Stimulated activated CD4-positive, alpha-beta T cell treated with anti-CD3 and anti-CD28 coated beads, TNF-alpha, amount 100 ng/mL, for 4 hours (primary cell): ENCODE results near the gene SPRTN.

Source experiments
- DNase-seq, 3 experiments: peaks; one replicate each; pipeline ENCODE4 v3.0.0-alpha.2; 2020; ENCODE audit warnings: low read depth in 3 of 3

The SPRTN gene, protein sequence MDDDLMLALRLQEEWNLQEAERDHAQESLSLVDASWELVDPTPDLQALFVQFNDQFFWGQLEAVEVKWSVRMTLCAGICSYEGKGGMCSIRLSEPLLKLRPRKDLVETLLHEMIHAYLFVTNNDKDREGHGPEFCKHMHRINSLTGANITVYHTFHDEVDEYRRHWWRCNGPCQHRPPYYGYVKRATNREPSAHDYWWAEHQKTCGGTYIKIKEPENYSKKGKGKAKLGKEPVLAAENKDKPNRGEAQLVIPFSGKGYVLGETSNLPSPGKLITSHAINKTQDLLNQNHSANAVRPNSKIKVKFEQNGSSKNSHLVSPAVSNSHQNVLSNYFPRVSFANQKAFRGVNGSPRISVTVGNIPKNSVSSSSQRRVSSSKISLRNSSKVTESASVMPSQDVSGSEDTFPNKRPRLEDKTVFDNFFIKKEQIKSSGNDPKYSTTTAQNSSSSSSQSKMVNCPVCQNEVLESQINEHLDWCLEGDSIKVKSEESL

DNA sequence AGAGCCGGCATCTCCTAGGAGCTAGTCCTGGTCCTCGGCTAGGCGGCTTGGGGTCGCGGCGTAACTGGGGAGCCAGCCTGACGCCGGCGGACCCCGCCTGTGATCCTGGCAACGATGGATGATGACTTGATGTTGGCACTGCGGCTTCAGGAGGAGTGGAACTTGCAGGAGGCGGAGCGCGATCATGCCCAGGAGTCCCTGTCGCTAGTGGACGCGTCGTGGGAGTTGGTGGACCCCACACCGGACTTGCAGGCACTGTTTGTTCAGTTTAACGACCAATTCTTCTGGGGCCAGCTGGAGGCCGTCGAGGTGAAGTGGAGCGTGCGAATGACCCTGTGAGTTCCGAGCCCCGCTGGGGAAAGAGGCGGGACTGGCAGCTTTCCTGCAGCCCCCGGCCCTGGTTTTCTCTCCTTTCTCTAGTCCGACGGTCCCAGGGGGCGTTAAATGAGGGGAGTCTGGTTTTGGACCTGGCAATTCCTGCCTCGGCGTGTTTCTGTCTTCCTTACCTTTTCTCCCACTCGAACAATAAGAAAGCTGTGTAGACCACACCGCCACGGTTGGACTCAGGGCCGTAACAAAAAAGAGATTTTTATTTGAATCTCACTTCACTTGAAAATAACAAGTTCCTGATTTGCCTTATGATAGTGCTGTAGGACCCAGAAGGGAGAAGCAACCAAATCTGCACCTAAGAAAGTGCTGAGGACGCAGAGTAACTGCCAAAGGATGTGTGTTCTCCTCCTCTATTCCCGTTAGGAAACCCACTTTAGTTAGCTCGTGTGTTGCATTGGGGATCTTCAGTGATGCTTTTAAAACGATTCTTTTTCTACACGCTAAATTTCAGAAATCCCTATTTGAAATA, at the start of gene SPRTN:
Gene SPRTN, plus strand, starts transcription at position 24 of the 859 bp plus-strand sequence. Its CDS starts 91 bp downstream, at position 115.
- DNase-seq: no peak

DNA sequence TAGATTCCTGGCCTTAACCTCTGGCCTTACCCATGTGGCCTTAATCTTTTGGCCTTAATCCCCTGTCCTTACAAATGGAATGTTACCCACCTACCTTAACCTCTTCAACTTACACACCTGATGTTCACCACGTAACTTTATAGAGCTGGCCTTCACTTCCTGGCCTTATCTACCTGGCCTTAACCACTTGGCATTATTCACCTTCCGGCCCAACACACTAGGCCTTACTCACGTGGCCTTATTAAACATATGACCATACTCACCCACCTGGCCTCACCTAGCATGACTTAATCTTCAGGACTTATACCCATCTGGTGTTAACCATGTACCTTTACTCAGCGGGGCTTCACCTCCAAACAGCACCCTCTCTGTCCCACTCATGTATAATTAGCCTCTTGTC, 42.2 kb upstream of the SPRTN start:
- DNase-seq: no peak

DNA sequence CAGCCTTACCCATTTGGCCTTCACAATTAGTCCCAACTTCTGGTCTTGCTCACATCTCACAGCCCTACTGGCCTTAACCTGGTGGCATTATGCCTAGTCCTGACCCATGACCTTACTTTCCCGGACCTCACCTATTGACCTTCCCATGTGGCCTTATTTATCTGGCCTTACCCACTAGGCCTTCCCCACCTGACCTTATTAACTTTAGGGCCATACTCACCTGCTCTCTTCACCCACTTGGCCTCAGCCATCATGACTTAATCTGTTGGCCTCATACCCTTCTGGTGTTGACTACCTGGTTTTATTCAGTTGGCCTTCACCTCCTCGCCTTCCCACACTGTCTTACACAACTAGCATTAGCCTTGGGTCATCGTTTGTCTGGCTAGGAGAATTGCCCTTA, 36.1 kb upstream of the SPRTN start:
- DNase-seq: no peak

DNA sequence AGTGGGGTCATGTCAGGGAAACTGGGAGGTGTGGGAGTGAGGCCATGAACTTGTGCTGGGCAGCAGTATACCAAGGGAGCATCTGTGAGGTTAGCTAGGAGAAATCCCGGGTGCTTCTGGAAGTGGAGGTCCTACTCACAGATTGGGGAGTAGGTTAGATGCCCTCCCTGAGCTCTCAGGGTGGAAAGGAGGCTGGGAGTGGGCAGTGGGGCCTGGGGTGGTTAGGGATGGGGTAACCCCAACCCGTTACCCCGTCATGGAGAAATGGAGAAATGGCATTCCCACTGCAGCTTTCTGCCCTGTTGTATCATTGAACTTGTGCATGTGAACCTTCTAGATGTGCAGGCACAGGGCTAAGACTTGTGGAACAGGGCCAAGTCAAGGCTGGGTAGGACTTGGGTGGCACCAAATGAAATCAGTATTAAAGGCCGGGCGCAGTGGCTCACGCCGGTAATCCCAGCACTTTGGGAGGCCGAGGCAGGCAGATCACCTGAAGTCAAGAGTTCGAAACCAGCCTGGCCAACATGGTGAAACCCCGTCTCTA, 27.6 kb upstream of the SPRTN start:
- no peak for DNase-seq

DNA sequence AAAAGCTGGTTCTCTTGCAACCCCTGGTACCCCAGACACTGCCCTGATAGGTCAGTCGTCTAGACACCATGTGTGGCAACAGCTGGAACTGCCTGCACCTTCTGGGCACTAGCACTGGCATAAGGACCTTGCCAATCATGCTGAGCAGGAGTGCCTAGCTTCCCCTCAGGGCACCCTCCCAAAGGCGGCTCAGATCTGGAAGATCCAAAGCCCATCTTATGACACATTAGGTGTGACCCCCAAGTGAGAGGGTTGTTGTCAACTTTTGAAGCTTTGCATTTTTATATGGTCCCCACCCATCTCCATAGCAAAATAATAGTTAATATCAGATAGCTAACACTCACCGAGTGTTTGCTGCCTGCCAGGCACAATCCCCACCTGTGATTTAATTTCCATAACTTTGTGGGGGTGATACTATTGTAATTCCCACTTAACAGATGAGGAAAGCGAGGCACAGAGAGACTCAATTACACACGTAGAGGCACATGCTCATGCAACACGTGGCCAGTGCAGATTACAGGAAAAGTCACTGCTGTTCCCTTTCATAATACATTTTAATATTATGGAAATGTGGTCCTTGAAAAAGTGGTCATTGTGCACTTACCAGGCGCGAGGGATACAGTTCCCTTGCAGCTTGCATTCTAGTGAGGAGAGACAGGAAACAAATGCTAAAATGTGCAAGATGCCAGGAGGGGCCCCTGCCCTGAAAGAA, 26.2 kb upstream of the SPRTN start:
- no peak for DNase-seq

DNA sequence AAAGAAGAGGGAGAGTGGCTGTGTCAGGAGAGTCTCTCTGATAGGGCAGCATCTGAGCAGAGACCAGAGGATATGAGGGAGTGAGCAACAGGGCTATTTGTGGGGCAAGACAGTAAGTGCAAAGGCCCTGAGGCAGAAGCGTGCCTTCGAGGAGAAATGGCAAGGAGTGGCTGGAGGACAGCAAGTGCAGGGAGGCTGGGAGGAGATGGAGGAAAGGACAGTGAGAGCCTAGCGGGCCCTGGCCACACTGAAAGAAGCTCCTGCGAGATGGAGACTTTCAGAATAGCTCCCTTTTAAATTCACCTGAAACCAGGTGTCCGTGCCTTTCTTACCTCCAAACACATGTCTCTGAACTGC, 25.7 kb upstream of the SPRTN start:
- DNase-seq: no peak

DNA sequence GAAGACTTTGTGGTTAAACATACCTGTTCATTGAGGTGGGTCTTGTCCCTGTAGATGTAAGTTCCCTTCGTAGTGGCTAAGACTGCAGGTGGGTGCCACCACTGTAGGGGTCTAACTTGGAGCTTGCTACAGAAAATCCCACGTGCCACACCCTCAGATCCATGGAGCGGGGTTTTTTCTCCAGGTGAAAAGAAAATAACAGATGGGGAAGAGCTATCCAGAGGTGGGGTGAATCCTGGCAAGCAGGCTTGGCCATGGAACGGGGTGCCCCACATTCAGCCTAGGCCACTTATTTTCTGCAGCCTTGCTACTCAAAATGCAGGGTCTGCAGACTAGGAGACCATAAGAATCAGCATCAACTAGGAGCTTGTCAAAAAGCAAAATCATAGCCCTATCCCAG, 24.4 kb upstream of the SPRTN start:
- no peak for DNase-seq

DNA sequence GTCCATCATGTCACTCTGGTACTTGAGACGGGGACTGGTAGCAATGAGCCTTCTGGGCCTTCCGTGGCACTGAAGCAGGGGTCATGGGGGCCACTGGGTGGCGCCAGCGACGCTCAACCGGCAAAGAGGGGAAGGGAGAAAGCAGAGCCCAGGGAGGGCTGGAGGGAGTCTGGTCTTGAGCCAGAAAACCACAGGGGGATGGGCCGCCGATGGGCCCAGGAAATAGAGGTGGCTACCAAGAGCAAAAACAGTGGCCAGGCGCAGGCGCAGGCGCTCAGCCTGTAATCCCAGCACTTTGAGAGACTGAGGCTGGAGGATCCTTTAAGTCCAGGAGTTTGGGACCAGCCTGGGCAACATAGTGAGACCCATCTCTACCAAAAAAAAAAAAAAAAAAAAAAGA, 22.2 kb upstream of the SPRTN start:
- DNase-seq: peak in 1 of 3 experiments; percentile 7

DNA sequence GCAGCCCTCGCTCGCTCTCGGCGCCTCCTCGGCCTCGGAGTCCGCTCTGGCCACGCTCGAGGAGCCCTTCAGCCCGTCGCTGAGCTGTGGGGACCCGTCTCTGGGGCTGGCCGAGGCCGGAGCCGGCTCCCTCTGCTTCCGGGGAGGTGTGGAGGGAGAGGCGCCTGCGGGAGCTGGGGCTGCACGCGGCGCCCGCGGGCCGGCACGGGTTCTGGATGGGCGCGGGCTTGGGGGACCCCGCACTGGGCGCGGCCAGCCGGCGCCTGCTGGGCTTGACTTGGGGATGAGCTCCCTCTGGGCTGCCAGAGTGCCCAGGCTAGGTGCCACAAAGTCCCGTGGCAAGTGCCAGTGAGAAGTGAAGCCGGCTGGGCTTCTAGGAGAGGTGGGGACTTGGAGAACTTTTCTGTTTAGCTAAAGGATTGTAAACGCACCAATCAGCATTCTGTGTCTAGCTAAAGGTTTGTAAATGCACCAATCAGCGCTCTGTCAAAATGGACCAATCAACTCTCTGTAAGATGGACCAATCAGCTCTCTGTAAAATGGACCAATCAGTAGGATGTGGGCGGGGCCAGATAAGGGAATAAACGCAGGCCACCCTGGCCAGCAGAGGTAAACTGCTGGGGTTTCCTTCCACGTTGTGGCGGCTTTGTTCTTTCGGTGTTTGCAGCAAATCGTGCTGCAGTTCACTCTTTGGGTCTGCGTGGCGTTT, 20.6 kb upstream of the SPRTN start:
- no peak for DNase-seq

DNA sequence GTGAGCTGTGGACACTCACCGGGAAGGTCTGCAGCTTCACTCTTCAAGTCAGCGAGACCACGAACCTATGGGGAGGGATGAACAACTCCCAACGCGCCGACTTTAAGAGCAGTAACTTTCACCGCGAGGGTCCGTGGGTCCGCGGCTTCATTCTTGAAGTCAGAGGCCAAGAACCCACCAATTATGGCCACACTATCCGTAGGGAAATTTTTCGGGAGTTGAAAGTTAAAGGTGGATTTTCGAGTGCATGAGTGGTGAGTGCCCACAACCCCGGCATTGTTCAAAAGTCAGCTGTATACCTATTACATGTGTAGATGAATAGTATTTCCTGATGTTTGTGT, 20.1 kb upstream of the SPRTN start:
- DNase-seq: no peak

DNA sequence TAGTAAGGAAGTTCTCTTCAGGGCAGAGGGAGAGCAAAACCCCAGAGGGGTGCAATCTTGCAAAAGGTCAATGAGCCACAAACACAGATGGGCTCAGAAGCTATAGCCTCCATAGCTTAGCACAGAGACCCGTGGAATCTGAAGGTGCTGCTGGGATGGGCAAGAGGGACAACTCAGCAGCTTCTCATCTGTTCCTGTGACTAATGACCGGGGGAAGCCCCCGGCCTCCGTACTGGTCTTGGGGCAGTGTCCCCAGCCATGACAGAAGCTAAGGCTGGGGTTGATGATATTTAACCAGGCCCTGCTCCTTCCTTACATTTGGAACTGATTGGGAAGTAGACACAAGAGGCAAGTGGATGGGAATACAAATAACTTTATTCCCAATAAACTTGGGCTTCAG, 19.5 kb upstream of the SPRTN start:
- no peak for DNase-seq

DNA sequence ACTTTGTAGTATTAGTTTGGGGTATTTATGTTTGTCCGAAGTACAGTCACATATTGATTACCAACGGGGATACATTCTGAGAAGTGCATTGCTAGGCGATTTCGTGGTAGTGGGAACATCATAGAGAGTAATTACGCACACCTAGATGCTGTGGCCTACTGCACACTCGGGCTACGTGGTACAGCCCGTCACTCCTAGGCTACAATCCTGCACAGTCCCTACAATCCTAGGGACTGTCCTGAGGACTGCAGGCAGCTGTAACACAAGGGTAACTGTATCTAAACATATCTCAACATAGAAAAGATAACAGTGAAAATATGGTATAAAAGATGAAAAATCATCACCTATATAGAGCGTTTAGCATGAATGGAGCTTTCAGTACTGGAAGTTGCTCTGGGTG, 19.0 kb upstream of the SPRTN start:
- no peak for DNase-seq

DNA sequence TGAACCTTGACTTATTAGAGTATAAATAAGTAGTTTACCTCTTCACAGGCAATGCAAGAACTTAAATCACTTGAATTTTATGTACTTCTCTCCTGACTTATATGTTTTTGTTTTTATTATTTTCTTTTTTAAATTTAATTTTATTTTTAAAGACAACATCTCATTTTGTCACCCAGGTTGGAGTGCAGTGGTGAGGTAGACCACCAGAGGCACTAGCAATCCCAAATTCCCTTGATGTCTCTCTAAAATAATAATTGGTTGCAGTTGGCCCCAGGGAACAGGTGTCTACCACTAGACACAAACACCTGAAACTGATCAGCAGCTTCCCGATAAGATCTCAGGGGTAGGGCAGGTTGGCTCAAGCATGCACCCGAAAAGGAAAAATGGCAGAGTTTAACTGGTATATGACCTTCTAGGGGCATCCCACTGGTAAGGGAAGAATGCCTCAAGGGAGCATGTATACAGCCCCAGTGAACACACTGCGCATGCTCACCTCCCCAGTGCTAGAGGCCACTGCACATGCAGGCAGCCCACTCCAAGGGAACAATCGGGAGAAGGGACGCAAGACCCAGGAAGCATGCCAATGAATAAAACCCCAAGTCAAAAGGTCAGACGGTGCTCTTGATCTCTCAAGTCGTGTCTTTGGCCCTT, 15.1 kb upstream of the SPRTN start:
- DNase-seq: no peak

DNA sequence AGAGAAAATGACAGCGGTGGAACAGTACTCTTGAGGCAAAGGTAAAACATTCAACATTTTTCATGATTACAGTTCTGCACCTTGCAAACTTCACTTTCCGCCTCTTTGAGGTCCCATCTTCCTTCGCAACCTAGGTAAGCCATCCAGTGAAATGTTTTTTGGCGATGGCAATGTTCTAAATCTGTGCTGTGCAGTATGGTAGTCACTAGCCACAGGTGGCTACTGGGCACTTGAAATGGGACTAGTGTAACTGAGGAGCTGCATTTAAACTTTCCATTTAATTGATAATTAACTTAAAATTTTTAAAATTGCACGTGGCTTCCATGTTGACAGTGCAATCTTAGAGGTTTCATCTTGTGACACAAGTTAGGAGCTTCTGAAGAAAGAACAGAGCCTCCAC, 13.4 kb upstream of the SPRTN start:
- no peak for DNase-seq

DNA sequence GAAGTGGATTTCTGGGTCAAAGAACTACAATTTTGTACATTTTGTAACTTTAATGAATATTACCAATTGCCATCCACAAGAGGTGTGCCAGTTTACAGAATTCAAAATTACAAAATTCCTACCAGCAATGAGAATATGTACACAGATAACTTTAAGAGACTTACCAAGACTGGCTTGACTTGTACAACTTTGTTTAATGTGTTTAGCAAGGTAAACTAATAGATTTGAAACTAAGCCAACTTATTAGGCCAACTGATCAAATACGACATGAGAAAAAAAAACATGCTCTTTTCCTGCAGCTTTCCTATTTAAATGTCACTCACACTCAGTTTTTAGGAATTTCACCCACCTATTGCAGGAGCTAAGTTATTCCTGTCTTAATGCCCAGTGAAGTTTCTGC, 11.8 kb upstream of the SPRTN start:
- DNase-seq: no peak

DNA sequence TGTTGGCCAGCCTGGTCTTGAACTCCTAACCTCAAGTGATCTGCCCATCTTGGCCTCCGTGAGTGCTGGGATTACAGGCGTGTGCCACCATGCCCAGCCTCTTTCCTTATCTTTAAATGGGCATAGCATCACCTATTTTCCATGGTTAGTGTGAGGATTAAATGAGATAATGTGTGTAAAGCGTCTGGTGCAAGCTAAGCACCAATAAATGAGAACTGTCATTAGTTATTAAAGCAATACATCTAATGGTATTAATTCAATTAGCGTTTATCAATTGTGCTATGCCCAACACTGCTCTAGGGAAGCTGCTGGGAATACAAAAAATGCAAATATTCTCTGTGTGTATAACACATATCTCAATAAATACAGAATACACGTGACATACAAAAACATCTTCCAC, 10.5 kb upstream of the SPRTN start:
- no peak for DNase-seq

DNA sequence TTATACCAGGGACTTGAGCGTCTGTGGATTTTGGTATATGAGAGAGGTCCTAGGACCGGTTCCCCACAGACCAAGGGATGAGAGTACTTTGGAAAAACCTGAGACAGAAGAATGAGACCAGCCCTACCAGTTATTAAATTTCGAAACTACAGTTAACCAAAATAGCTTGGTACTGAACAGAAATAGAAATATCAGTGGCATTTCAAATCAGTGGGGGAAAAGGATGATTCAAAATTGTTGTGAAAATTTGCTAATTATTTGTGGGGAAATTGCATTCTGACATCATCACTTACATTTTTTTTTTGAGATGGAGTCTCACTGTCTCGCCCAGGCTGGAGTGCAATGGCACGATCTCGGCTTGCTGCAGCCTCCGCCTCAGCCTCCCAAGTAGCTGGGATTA, 8.6 kb upstream of the SPRTN start:
- DNase-seq: no peak

DNA sequence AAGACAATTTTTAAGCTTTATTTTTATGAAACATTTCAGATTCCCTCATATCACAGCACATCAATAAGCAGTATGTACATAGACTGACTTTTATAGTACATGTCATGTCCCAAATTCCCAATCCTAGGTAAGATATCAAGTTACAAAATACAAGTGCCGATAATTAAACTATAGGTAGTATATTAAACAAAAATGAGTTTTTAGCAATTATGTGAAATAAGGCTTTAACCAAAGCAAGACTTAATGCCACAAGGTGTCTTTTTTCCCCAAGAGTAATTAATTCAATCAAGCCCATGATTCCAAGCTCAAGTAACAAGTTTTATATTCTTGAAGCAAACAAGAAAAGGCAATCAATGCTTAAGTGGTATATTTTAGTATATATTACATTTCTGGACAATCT, 5.3 kb upstream of the SPRTN start:
- DNase-seq: no peak

DNA sequence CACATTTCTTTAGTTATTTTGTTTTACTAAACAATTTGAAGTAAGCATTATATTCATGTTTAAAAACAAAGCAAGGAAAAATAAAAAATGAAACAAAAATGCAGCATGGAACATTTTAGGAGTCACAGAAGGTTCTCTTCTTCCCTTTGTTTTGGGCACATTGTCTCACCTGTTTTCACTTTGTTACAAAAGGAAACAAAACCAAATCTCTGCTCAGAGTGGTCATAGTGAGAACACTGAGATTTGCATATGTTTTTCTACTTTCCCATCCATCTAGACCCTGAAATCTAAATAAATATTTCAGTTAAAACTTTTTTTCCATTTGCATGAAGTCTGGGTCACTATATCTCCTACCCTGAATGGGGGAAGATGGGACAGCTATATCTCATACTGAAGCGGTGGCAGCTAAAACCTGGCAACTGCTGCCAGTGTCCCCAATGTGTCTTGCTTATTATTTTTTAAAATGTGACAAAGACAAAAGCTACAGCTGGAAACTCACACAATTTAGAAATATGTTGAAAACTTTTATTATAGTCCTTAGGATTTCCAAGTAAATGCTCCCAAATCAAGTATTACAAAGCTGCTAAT, 3.9 kb upstream of the SPRTN start:
- no peak for DNase-seq

DNA sequence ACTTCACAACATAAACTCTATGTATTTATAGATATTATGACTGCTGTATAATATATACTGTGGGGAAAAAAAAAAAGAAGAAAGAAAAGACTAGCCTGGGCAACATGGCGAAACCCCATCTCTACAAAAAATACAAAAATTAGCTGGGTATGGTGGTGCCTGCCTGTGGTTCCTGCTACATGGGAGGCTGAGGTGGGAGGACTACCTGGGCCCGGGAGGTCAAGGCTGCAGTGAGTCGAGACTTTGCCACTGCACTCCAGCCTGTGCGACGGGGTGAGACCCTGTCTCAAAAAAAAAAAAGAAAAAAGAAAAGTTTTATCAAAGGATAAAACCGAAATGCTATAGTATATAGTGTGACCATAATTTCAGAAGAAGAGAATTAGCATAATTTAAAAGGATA, 3.1 kb upstream of the SPRTN start:
- no peak for DNase-seq
